HT1080 (cell line): ENCODE results near the gene TRIM44. TPM values are rescaled to one million over a fixed set of nuclear protein-coding genes. Genes with fewer than 3 reads are reported as not detected.
"Not testable (repeated sequence)": the region's sequence is repeated elsewhere in the genome, so short reads cannot be mapped to it uniquely, and the experiment has no call there.

Experiments used
- DNase-seq: peaks from one replicate; pipeline ENCODE4 v3.0.0-alpha.2; 2015; ENCODE audit warnings: low read depth
- total RNA-seq: library from RNA; depleted of rRNA; stranded (reverse); fragments of >200 nt; shearing (Covaris generic); gene quantifications from 2 replicates; pipeline ENCODE4 v1.2.3, GENCODE V29; 2014; rRNA removed

TRIM44 gene
- total RNA-seq, 1 experiment from 2014 or later, result 47.0 TPM

- no peak for DNase-seq
Measured at GRCh38 chr11:35848616-35849015, 186.0 kb downstream of the TRIM44 start.

- no peak for DNase-seq
Measured at GRCh38 chr11:35850191-35850590, 187.6 kb downstream of the TRIM44 start.

GRCh38 chr11:35851342-35851741, 188.8 kb downstream of the TRIM44 start:
- DNase-seq, result no peak

GRCh38 chr11:35852056-35852455, 189.5 kb downstream of the TRIM44 start:
- no peak for DNase-seq

- DNase-seq, result no peak
Measured at GRCh38 chr11:35853971-35854370, 191.4 kb downstream of the TRIM44 start.

GRCh38 chr11:35855671-35856070, 193.1 kb downstream of the TRIM44 start:
- no peak for DNase-seq

- no peak for DNase-seq
Measured at GRCh38 chr11:35856259-35856658, 193.7 kb downstream of the TRIM44 start.

- no peak for DNase-seq
Measured at GRCh38 chr11:35856756-35857155, 194.2 kb downstream of the TRIM44 start.

- DNase-seq, result no peak
Measured at GRCh38 chr11:35857922-35858321, 195.3 kb downstream of the TRIM44 start.

- DNase-seq, result no peak
Measured at GRCh38 chr11:35859301-35859700, 196.7 kb downstream of the TRIM44 start.

- not testable (repeated sequence) for DNase-seq
Measured at GRCh38 chr11:35860194-35860593, 197.6 kb downstream of the TRIM44 start.

GRCh38 chr11:35861191-35861590, 198.6 kb downstream of the TRIM44 start:
- no peak for DNase-seq

- no peak for DNase-seq
Measured at GRCh38 chr11:35862666-35863065, 200.1 kb downstream of the TRIM44 start.

- DNase-seq, result no peak
Measured at GRCh38 chr11:35864131-35864530, 201.6 kb downstream of the TRIM44 start.

- no peak for DNase-seq
Measured at GRCh38 chr11:35866601-35867000, 204.0 kb downstream of the TRIM44 start.

Other genes with a start within 250 kb of the TRIM44 start
- not detected in 2 replicates for gene SLC1A2, start 243.2 kb upstream of the TRIM44 start, total RNA-seq
- gene PAMR1, start 137.2 kb upstream of the TRIM44 start, total RNA-seq, result not detected in 2 replicates
- 29.4 and 32.3 TPM in 2 replicates for gene FJX1, start 44.3 kb upstream of the TRIM44 start, total RNA-seq